ENCODE results near the gene SOCS1. TPM values are rescaled to one million over a fixed set of nuclear protein-coding genes. Genes with fewer than 3 reads are reported as not detected.
"Not testable (repeated sequence)": the region's sequence is repeated elsewhere in the genome, so short reads cannot be mapped to it uniquely, and the experiment has no call there.

Gene SOCS1
- total RNA-seq, 1 donor from 2014 or later: 1.6 TPM

DNA sequence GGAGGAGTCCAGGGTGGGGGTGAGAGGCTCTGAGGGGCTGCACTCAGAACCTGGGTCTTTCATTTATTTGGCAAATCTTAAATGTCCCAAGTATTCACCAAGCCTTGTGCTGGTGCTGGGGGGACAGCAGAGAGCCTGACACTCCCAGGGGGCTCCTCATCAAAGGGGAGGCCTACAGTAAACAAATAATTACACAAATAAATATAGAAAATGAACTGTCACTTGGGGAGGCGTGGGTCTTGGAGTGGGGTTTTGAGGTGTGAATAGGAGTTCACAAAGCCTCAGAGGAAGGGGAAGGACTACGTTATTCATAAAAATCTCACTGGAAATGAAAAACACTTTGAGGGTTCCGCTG lies 40.3 kb upstream of the SOCS1 start:
- no peaks in the 10 kb centered on the region for H3K36me3 Mint-ChIP-seq (ENCODE audit: low read depth)
- H3K4me1 Mint-ChIP-seq: peaks cover 11% of the 10 kb centered on the region
- no peak overlapping the region for H3K4me3 Mint-ChIP-seq
- TF ChIP-seq, protein P1, sequence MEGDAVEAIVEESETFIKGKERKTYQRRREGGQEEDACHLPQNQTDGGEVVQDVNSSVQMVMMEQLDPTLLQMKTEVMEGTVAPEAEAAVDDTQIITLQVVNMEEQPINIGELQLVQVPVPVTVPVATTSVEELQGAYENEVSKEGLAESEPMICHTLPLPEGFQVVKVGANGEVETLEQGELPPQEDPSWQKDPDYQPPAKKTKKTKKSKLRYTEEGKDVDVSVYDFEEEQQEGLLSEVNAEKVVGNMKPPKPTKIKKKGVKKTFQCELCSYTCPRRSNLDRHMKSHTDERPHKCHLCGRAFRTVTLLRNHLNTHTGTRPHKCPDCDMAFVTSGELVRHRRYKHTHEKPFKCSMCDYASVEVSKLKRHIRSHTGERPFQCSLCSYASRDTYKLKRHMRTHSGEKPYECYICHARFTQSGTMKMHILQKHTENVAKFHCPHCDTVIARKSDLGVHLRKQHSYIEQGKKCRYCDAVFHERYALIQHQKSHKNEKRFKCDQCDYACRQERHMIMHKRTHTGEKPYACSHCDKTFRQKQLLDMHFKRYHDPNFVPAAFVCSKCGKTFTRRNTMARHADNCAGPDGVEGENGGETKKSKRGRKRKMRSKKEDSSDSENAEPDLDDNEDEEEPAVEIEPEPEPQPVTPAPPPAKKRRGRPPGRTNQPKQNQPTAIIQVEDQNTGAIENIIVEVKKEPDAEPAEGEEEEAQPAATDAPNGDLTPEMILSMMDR (conservative IDR thresholded peaks at IDR 0.05): no peak
- peaks cover 2% of the 10 kb centered on the region for H3K27me3 Mint-ChIP-seq (ENCODE audit: low read depth)
- H3K27ac Mint-ChIP-seq (ENCODE audit: unreplicated experiment): no peak overlapping the region
- H3K9me3 Mint-ChIP-seq: no peaks in the 10 kb centered on the region
- no peak for DNase-seq (ENCODE audit: low read depth, low spot score)

- Mint-ChIP-seq H3K36me3 (ENCODE audit: low read depth) (no peaks in the 10 kb centered on the region), H3K4me3 (no peak overlapping the region), H3K27ac (ENCODE audit: unreplicated experiment) (no peak overlapping the region), H3K9me3 (no peaks in the 10 kb centered on the region), H3K27me3 (ENCODE audit: low read depth) (peaks cover 2% of the 10 kb centered on the region), H3K4me1 (peaks cover 13% of the 10 kb centered on the region)
- TF ChIP-seq, protein P1 (conservative IDR thresholded peaks at IDR 0.05): no peak
- no peak for DNase-seq (ENCODE audit: low read depth, low spot score)
Observed at GRCh38 chr16:11295672-11296071, 39.7 kb upstream of the SOCS1 start.

DNA sequence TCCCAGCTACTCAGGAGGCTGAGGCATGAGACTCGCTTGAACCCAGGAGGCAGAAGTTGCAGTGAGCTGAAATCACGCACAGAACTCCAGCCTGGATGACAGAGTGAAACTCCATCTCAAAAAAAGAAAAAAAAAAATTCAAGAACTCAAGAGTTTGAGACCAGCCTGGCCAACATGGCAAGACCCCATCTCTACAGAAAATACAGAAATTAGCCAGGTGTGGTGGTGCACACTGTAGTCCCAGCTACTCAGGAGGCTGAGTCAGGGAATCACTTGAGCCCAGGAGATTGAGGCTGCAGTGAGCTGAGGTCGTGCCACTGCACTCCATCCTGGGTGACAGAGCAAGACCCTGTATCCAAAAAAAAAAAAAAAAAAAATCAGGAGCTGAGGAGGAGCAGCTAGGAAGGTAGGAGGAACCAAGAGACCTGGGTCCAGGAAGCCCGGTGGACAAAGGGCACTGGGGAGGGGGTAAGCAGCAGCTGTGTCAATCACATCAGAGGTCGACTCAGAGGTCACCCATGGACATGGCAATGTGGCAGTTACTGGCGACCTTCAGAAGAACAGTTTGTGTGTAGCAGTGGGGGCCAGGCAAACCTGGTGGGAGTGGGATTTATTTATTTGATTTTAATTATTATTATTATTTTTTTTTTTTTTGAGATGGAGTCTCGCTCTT lies 36.2 kb upstream of the SOCS1 start:
- TF ChIP-seq, protein P1 (conservative IDR thresholded peaks at IDR 0.05): no peak
- Mint-ChIP-seq H3K36me3 (ENCODE audit: low read depth) (no peaks in the 10 kb centered on the region), H3K27me3 (ENCODE audit: low read depth) (no peaks in the 10 kb centered on the region), H3K9me3 (no peaks in the 10 kb centered on the region), H3K27ac (ENCODE audit: unreplicated experiment) (no peak overlapping the region), H3K4me3 (no peak overlapping the region), H3K4me1 (peaks cover 10% of the 10 kb centered on the region)
- no peak for DNase-seq (ENCODE audit: low read depth, low spot score)

DNA sequence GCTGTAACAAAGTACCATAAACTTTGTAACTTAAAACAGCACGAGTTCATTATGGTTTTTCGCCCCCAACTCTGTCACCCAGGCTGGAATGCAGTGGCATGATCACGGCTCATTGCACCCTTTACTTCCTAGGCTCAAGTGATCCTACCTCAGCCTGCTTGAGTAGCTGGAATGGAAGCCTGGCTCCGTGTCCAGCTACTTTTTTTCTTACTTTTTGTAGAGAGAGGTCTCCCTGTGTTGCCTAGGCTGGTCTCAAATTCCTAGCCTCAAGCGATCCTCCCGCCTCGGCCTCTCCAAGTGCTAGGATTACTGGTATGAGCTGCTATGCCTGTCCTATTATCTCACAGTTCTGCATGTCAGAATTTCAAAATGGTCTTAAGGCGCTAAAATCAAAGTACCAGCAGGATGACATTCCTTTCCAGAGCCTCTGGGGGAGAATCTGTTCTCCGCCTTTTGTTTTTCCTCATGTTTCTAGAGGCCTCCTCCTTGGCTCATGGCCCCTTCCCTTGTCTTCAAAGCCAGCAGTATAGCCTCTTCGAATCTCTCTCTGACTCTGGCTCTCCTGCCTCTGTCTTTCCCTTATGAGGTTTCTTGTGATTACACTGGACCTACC lies 35.2 kb upstream of the SOCS1 start:
- Mint-ChIP-seq H3K36me3 (ENCODE audit: low read depth) (no peaks in the 10 kb centered on the region), H3K9me3 (no peaks in the 10 kb centered on the region), H3K4me3 (no peak overlapping the region), H3K27ac (ENCODE audit: unreplicated experiment) (no peak overlapping the region), H3K27me3 (ENCODE audit: low read depth) (no peaks in the 10 kb centered on the region), H3K4me1 (peaks cover 6% of the 10 kb centered on the region)
- DNase-seq (ENCODE audit: low read depth, low spot score): no peak
- TF ChIP-seq, protein P1 (conservative IDR thresholded peaks at IDR 0.05): no peak

GRCh38 chr16:11290102-11290893 lies 34.3 kb upstream of the SOCS1 start:
- H3K27me3 Mint-ChIP-seq (ENCODE audit: low read depth): no peaks in the 10 kb centered on the region
- H3K36me3 Mint-ChIP-seq (ENCODE audit: low read depth): no peaks in the 10 kb centered on the region
- no peak for DNase-seq (ENCODE audit: low read depth, low spot score)
- TF ChIP-seq, protein P1 (conservative IDR thresholded peaks at IDR 0.05): no peak
- H3K4me3 Mint-ChIP-seq: no peak overlapping the region
- H3K4me1 Mint-ChIP-seq: peaks cover 6% of the 10 kb centered on the region
- H3K9me3 Mint-ChIP-seq: no peaks in the 10 kb centered on the region
- no peak overlapping the region for H3K27ac Mint-ChIP-seq (ENCODE audit: unreplicated experiment)

- not testable (repeated sequence) for H3K9me3 Mint-ChIP-seq; H3K36me3 Mint-ChIP-seq (ENCODE audit: low read depth); H3K27ac Mint-ChIP-seq (ENCODE audit: unreplicated experiment); DNase-seq (ENCODE audit: low read depth, low spot score); H3K4me1 Mint-ChIP-seq; H3K27me3 Mint-ChIP-seq (ENCODE audit: low read depth); H3K4me3 Mint-ChIP-seq
Observed at GRCh38 chr16:11289696-11290095, 33.7 kb upstream of the SOCS1 start.
